HCEC 1CT (cell line): ENCODE measurements around the gene BCL7C.
"Not testable (repeated sequence)": the region's sequence is repeated elsewhere in the genome, so short reads cannot be mapped to it uniquely, and the experiment has no call there.

Source experiments
- DNase-seq: peaks from one replicate; pipeline ENCODE4 v3.0.0-alpha.2; 2017

Gene BCL7C

GRCh38 chr16:30894540-30895368, 877 bp upstream of the BCL7C start:
- DNase-seq, result no peak

GRCh38 chr16:30893417-30893743, 497 bp downstream of the BCL7C start:
- no peak for DNase-seq

- DNase-seq, result no peak
These were observed 1.0 kb downstream of the BCL7C start for GRCh38 chr16:30892670-30893416.

GRCh38 chr16:30891043-30891823, 2.6 kb downstream of the BCL7C start:
- DNase-seq, result not testable (repeated sequence)

GRCh38 chr16:30889721-30890120, 4.2 kb downstream of the BCL7C start:
- no peak for DNase-seq

GRCh38 chr16:30888856-30889499, 4.9 kb downstream of the BCL7C start:
- DNase-seq, result no peak

GRCh38 chr16:30887927-30888326, 6.0 kb downstream of the BCL7C start:
- no peak for DNase-seq

- DNase-seq, result no peak
These were observed 7.7 kb downstream of the BCL7C start for GRCh38 chr16:30886145-30886544.

- no peak for DNase-seq
These were observed 8.7 kb downstream of the BCL7C start for GRCh38 chr16:30885196-30885595.

GRCh38 chr16:30884760-30885159, 9.1 kb downstream of the BCL7C start:
- no peak for DNase-seq

GRCh38 chr16:30882429-30883310, 11.2 kb downstream of the BCL7C start:
- no peak for DNase-seq

GRCh38 chr16:30876867-30877266, 17.0 kb downstream of the BCL7C start:
- no peak for DNase-seq

GRCh38 chr16:30875871-30876801, 17.7 kb downstream of the BCL7C start:
- DNase-seq, result peak; percentile 7

GRCh38 chr16:30874821-30875717, 18.8 kb downstream of the BCL7C start:
- peak; percentile 87 for DNase-seq

GRCh38 chr16:30874244-30874820, 19.5 kb downstream of the BCL7C start:
- DNase-seq, result no peak

GRCh38 chr16:30870904-30871303, 23.0 kb downstream of the BCL7C start:
- DNase-seq, result no peak

GRCh38 chr16:30867747-30868146, 26.1 kb downstream of the BCL7C start:
- DNase-seq, result peak; percentile 25

- no peak for DNase-seq
These were observed 27.8 kb downstream of the BCL7C start for GRCh38 chr16:30866031-30866430.

GRCh38 chr16:30863178-30863577, 30.7 kb downstream of the BCL7C start:
- DNase-seq, result not testable (repeated sequence)
